ENCODE measurements around the gene GDI2. TPM values are rescaled to one million over a fixed set of nuclear protein-coding genes. Genes with fewer than 3 reads are reported as not detected.

GDI2 gene
- total RNA-seq, 1 experiment from 2014 or later, result 442 TPM

GRCh38 chr10:5774987-5775620, 38.1 kb downstream of the GDI2 start:
- Histone ChIP-seq H3K4me3 (no peak overlapping the region), H3K9me3 (0 out of 2 replicates have a peak, but pooled peaks cover 3% of the 10 kb centered on the region), H3K27me3 (no peaks in the 10 kb centered on the region), H3K36me3 (peaks cover 69% of the 10 kb centered on the region)
- no peak for DNase-seq

DNA sequence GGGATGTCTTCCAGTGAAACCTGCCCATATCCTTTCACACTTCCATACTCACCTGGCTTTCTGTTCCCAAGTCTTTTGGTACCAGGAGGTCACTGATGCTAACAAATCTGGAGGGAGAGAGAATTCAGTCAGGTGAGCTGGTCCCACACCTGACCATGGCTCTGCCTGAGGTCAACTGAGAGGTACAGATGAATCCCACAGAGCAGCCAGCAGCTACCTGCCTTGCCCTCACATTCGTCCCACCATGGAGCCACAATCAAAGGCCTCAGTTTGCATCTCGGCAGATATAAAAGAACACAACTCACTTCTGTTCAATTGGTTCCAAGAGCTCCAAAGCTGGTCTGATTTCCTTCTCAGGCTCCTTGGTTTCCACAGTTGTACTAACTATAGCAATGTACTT, 47.0 kb downstream of the GDI2 start:
- Histone ChIP-seq H3K9me3 (no peaks in the 10 kb centered on the region), H3K36me3 (peaks cover 87% of the 10 kb centered on the region), H3K27me3 (no peaks in the 10 kb centered on the region), H3K4me3 (no peak overlapping the region)
- no peak for DNase-seq

DNA sequence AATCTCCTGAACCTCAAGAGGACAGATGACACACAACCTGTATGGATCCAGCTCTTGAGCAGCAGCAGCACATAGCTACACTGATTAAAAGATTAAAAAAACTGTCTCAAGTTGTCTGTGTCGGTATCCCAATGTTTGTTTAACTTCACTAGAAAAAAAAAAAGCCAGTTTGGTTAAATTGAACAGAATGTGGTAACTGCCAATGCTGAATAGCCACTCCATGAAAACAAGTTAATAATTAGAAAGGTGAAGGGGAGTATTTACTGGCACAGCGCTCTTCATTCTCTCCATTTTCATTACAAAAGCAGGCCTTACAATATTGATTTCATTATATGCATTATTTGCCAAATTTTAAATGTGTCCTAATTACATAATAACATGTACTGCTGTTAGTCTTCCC, 47.6 kb downstream of the GDI2 start:
- no peaks in the 10 kb centered on the region for H3K9me3 ChIP-seq
- H3K36me3 ChIP-seq, result peaks cover 91% of the 10 kb centered on the region
- DNase-seq, result no peak
- H3K4me3 ChIP-seq, result no peak overlapping the region
- H3K27me3 ChIP-seq, result no peaks in the 10 kb centered on the region

GRCh38 chr10:5764422-5765297, 48.6 kb downstream of the GDI2 start:
- no peak for DNase-seq
- Histone ChIP-seq H3K27me3 (no peaks in the 10 kb centered on the region), H3K36me3 (peaks cover 93% of the 10 kb centered on the region), H3K9me3 (no peaks in the 10 kb centered on the region), H3K4me3 (no peak overlapping the region)

GRCh38 chr10:5762531-5762930, 50.7 kb downstream of the GDI2 start:
- Histone ChIP-seq H3K36me3 (peaks cover 93% of the 10 kb centered on the region), H3K4me3 (no peak overlapping the region), H3K9me3 (no peaks in the 10 kb centered on the region), H3K27me3 (no peaks in the 10 kb centered on the region)
- DNase-seq, result no peak

GRCh38 chr10:5761220-5761619, 52.0 kb downstream of the GDI2 start:
- H3K9me3 ChIP-seq, result no peaks in the 10 kb centered on the region
- H3K36me3 ChIP-seq, result peaks cover 95% of the 10 kb centered on the region

DNA sequence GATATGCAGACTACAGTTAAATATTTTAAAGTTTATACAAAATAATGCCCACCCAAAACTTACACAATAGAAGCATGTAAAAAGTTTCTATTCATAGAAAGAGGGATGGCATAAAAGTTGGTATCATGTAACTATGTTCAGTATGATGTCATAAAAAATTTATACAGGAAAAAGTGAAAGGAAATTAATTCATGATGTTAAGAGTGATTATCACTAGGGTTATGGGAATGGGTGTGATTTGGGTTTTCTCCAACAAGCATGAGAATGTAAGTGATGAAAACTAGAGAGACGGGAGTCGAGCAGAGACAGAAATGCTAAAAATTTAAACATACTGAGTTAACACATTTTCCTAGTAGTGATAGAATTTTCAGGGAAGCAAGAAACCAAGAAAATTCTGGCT, 52.7 kb downstream of the GDI2 start:
- H3K9me3 ChIP-seq, result no peaks in the 10 kb centered on the region
- H3K36me3 ChIP-seq, result peaks cover 89% of the 10 kb centered on the region
- no peak overlapping the region for H3K4me3 ChIP-seq
- no peak for DNase-seq
- no peaks in the 10 kb centered on the region for H3K27me3 ChIP-seq

More at GRCh38 chr10:5761220-5761619, 52.0 kb downstream of the GDI2 start:
- H3K4me3 ChIP-seq, result no peak overlapping the region
- no peak for DNase-seq
- H3K27me3 ChIP-seq, result no peaks in the 10 kb centered on the region

DNA sequence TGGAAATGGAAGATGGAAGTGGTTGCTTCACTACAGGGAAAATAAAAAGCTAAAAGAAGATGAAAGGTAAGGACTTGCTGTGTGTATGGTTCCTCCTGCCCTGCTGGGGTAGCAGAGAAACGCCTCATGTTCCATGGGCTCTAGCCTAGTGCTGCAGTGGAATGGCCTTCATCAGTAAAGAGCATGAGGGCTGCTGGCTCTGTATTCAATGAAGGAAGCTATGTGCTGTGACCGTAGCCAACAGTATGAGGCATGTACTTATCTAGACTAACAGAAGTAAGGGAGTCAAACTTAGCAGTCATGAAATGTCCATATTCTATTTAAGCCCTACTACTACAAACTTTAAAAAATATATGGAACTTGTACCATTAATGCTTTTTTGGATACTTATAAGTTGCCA, 54.3 kb downstream of the GDI2 start:
- no peaks in the 10 kb centered on the region for H3K9me3 ChIP-seq
- no peak overlapping the region for H3K4me3 ChIP-seq
- H3K27me3 ChIP-seq, result no peaks in the 10 kb centered on the region
- peaks cover 80% of the 10 kb centered on the region for H3K36me3 ChIP-seq
- DNase-seq, result no peak

GRCh38 chr10:5757766-5758517, 55.3 kb downstream of the GDI2 start:
- peaks cover 71% of the 10 kb centered on the region for H3K36me3 ChIP-seq
- no peaks in the 10 kb centered on the region for H3K9me3 ChIP-seq
- H3K4me3 ChIP-seq, result no peak overlapping the region
- no peak for DNase-seq
- no peaks in the 10 kb centered on the region for H3K27me3 ChIP-seq

DNA sequence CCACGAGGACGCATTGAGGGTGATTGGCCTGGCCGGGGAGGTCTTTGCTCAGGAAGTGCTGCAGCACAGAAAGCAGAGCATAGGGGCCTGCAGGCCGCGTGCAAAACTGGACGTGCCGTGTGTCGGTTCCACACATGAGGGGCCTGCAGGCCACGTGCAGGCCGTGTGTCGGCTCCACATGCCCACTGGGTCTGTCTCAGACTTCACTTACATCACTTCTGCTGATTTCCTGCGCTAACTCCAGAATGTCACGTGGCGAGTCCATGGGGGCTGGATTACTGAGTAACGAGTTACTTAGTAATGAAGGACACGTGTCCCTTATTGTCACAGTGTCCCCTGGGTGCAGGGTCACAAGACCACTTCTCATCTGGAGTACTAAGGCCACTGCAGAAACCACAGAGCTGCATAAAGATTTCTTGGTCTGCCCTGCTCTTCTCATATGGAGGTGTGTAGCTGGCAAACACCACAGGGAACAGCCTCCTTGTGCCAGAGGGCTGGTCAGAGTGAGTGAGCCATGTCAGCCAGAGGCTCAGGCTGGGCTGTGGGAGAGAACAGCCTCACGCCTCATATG, 60.8 kb downstream of the GDI2 start:
- no peak for DNase-seq
- Histone ChIP-seq H3K4me3 (no peak overlapping the region), H3K27me3 (no peaks in the 10 kb centered on the region), H3K36me3 (peaks cover 54% of the 10 kb centered on the region), H3K9me3 (no peaks in the 10 kb centered on the region)

DNA sequence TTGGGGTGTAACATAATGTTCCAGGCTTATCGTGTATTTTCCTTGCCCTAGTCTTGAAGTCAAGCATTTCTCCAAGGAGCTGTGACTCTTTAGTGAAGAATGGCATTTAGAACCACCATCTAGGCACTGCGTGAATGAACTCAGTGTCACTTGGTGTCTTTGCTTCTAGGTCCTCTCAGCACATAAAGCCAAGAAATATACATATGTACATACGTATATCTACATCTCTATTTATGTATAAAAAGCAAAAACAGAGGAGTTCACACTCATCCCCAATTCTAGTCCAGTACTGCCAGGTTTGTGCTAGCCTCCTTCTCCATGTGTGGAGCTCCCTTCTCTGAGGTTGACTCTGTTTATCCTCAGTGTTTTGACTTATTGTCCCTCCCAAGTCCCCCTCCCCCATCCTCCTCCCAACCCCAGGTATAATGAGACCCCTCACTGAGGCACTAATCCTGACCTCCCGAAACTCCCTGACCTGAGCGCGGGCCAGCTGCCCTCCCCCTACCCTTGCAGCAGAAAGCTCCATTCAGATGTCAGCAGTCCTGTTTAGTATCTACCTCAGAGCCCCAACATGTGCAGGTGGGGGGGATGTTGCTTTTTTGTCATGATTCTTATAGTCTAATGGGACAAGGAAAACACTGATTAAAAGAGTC, 61.5 kb downstream of the GDI2 start:
- peaks cover 54% of the 10 kb centered on the region for H3K36me3 ChIP-seq
- no peak for DNase-seq

GRCh38 chr10:5748394-5748803, 64.8 kb downstream of the GDI2 start:
- Histone ChIP-seq H3K4me3 (no peak overlapping the region), H3K27me3 (no peaks in the 10 kb centered on the region), H3K9me3 (no peaks in the 10 kb centered on the region), H3K36me3 (peaks cover 63% of the 10 kb centered on the region)
- no peak for DNase-seq

More for the DNA sequence above, 61.5 kb downstream of the GDI2 start:
- no peak overlapping the region for H3K4me3 ChIP-seq
- H3K9me3 ChIP-seq, result no peaks in the 10 kb centered on the region
- H3K27me3 ChIP-seq, result no peaks in the 10 kb centered on the region

DNA sequence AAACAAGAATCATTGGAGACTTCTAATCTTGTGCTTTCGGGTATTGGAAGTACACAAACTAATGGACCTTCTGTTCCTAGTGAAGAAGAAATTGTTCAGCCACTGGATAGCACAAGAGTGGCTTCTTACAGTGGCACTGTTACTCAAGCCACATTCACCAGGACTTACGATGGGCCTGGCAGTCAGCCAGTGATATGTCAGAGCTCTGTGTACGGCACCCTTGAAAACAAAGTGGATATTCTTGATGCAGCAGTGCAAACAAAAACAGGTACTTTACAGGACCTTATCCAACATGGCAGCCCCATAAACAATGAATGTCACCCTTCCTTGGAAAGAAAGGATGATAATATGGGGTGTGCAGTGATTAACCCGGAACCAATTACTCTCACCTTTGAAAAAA, 67.0 kb downstream of the GDI2 start:
- H3K4me3 ChIP-seq, result no peak overlapping the region
- H3K36me3 ChIP-seq, result peaks cover 69% of the 10 kb centered on the region
- DNase-seq, result no peak
- H3K27me3 ChIP-seq, result no peaks in the 10 kb centered on the region
- H3K9me3 ChIP-seq, result no peaks in the 10 kb centered on the region

DNA sequence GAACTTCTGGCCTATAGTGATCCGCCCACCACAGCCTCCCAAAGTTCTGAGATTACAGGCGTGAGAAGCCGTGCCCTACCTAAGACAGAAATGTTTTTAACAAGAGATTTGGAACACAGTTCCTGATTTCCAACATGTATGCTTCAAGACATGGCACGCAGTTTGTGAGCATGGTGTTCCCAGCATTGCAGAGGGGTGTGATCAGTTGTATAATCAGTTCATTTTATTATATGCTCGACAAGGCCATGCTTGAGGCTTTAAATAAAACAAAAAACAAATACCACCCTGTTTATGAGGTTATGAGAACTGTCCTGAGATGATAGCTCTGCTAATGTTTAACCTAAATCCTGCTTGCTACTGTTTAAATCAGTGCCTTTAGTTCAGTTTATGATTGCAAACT, 68.4 kb downstream of the GDI2 start:
- H3K9me3 ChIP-seq, result no peaks in the 10 kb centered on the region
- DNase-seq, result no peak
- H3K27me3 ChIP-seq, result no peaks in the 10 kb centered on the region
- no peak overlapping the region for H3K4me3 ChIP-seq
- H3K36me3 ChIP-seq, result peaks cover 71% of the 10 kb centered on the region

DNA sequence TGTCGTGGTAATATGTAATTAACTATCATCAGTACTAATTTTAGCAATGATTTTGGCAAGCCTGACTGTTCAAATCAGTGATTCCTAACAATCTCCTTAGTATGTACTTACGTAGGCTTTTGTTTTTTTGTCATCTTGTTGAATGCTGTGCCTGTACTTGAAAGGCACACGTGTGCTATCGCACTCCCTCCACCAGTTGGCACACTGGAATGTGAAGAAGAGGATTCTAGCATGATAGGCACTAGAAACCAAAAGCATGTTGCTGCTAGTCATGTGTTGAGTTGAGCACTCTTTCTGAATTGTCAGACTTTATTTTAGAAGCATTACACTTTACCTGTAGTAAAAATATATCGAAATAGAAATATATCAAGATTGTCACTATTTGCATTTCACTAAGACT, 69.5 kb downstream of the GDI2 start:
- H3K36me3 ChIP-seq, result peaks cover 71% of the 10 kb centered on the region
- no peak overlapping the region for H3K4me3 ChIP-seq
- H3K9me3 ChIP-seq, result no peaks in the 10 kb centered on the region
- DNase-seq, result no peak
- no peaks in the 10 kb centered on the region for H3K27me3 ChIP-seq

DNA sequence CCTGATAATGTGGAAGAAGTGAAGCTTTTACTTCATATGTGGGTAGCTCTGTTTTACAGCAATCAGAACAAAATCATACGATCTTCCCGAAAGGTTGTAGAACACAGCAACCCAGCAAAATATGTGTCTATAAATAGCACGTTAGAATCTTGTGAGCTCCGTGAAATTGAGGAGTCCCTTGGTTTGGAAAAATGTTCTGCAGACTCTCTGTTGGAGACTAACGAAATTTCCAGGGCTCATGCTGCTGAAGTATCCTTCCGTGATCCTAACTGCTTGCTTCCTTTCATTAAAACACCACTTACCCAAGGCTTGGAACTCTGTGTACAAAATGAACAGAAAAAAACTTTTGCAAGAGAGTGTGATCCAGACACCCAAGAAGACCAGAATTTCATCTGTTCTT, 71.1 kb downstream of the GDI2 start:
- no peaks in the 10 kb centered on the region for H3K9me3 ChIP-seq
- peaks cover 66% of the 10 kb centered on the region for H3K36me3 ChIP-seq
- no peaks in the 10 kb centered on the region for H3K27me3 ChIP-seq
- DNase-seq, result no peak
- no peak overlapping the region for H3K4me3 ChIP-seq

Measured in MG63 (cell line).